Measurements from ENCODE around the gene PLEKHM2. TPM values are rescaled to one million over a fixed set of nuclear protein-coding genes. Genes with fewer than 3 reads are reported as not detected.

Gene PLEKHM2

GRCh38 chr1:15775706-15776105 is 91.6 kb downstream of the PLEKHM2 start:
- Histone ChIP-seq H3K4me2 (ENCODE audit: low read length) (no peak overlapping the region), H3K36me3 (ENCODE audit: insufficient read depth, low read length) (peaks cover 59% of the 10 kb centered on the region), H3K27me3 (ENCODE audit: control insufficient read depth, insufficient read depth, low read length) (no peaks in the 10 kb centered on the region), H3K9ac (ENCODE audit: low read depth, low read length) (no peak overlapping the region), H3K9me3 (replicated peaks; ENCODE audit: low read length) (no peaks in the 10 kb centered on the region), H3K4me1 (ENCODE audit: control insufficient read depth, insufficient read depth, low read length) (no peaks in the 10 kb centered on the region), H3K4me3 (ENCODE audit: low read length) (no peak overlapping the region)

- H3K4me2 ChIP-seq (ENCODE audit: low read length) = no peak overlapping the region
- H3K36me3 ChIP-seq (ENCODE audit: insufficient read depth, low read length) = peaks cover 52% of the 10 kb centered on the region
- no peak overlapping the region for H3K9ac ChIP-seq (ENCODE audit: low read depth, low read length)
- no peaks in the 10 kb centered on the region for H3K4me1 ChIP-seq (ENCODE audit: control insufficient read depth, insufficient read depth, low read length)
- H3K9me3 ChIP-seq (replicated peaks; ENCODE audit: low read length) = no peaks in the 10 kb centered on the region
- no peaks in the 10 kb centered on the region for H3K27me3 ChIP-seq (ENCODE audit: control insufficient read depth, insufficient read depth, low read length)
- no peak overlapping the region for H3K4me3 ChIP-seq (ENCODE audit: low read length)
Observed at GRCh38 chr1:15777909-15778707, 94.0 kb downstream of the PLEKHM2 start.

Small RNAs within 50 kb of the gene (small RNA-seq; reads per million reads assigned to genes)
- gene AL121992.2 = not detected

Data from skeletal muscle satellite cell (primary cell).